ENCODE results near the gene TP53TG5. TPM values are rescaled to one million over a fixed set of nuclear protein-coding genes. Genes with fewer than 3 reads are reported as not detected.

TP53TG5 gene
- total and polyA plus RNA-seq, 10 of the 15 experiments (the other 5 are each of a cell fraction or from before 2014, with no cell fraction given), result 0.24 TPM; not detected in 9

- ChIA-PET POLR2A (interaction anchor here (0.6 to 1.4 kb wide), 2 partner anchors 9 to 30 kb away, joined by 3 to 4 read pairs; partner anchors contain the start of gene PIGT), SMC1A (ENCODE audit: uncharacterized antibody, unreplicated experiment) (interaction anchor here (0.6 to 1.6 kb wide), 5 partner anchors 12 to 44 kb away, joined by 3 to 4 read pairs (median 4); partner anchors contain the start of gene SYS1), RAD21 (ENCODE audit: unreplicated experiment) (interaction anchor here (1.2 to 2.7 kb wide), 2 partner anchors 30 to 39 kb away, joined by 3 to 8 read pairs; no protein-coding TSS in a partner anchor), CTCF (interaction anchor here (0.6 to 2.3 kb wide), 6 partner anchors 9 to 45 kb away, joined by 3 to 7 read pairs (median 5); partner anchors contain the start of gene SYS1)
- peaks cover 3 to 6% of the 10 kb centered on the region in 2 experiments; a peak in 3 of 4 replicates for H3K27me3 ChIP-seq (replicated peaks in 1 of 2; ENCODE audit: control insufficient read depth in 2 of 2, insufficient read depth in 2 of 2, low read length in 1 of 2)
- BruUV-seq (replicated peaks), result no TSS peak
- no peak for TF ChIP-seq NKRF (conservative IDR thresholded peaks at IDR 0.05)
- no peak for TF ChIP-seq TCF7 (IDR thresholded peaks at IDR 0.05; ENCODE audit: borderline replicate concordance)
- TF ChIP-seq GABPA (IDR thresholded peaks at IDR 0.05; ENCODE audit: low read depth), result no peak
- no peak overlapping the region for H3K4me2 ChIP-seq (ENCODE audit: control insufficient read depth, insufficient read depth)
- no peaks in the 10 kb centered on the region; the same call in 2 of the 3 replicates for H3K9me3 ChIP-seq (replicated peaks; ENCODE audit: control insufficient read depth, insufficient read depth, low read length)
- 0 out of 2 replicates have a peak, but pooled peaks cover 3% of the 10 kb centered on the region for H3K4me1 ChIP-seq (ENCODE audit: control insufficient read depth, insufficient read depth, low read length)
- no peak overlapping the region for H3K27ac ChIP-seq (ENCODE audit: control insufficient read depth, insufficient read depth)
- H3K4me3 ChIP-seq, result peak overlapping the region; percentile 41; the same call in 1 of the 2 replicates
- FAIRE-seq (no peak), ATAC-seq (no peak), DNase-seq (ENCODE audit: low read depth, low spot score) (no peak)
- no peaks in the 10 kb centered on the region for H4K20me1 ChIP-seq (ENCODE audit: control insufficient read depth, insufficient read depth)
- intact Hi-C loops (cut with micrococcal nuclease; ENCODE audit: unreplicated experiment), result no loop called here
- no peak overlapping the region for H3K9ac ChIP-seq (ENCODE audit: control insufficient read depth, insufficient read depth, low read length)
- in situ Hi-C loops (cut with MboI), result no loop called here
- WGBS (ENCODE audit: insufficient coverage, insufficient replicate concordance, low lambda C conversion rate, missing lambda C conversion rate), result 79% methylated on average over 13 of the region's 30 CpGs
- no peaks in the 10 kb centered on the region for H3K79me2 ChIP-seq (ENCODE audit: control insufficient read depth, insufficient read depth, low read length)
- H3K36me3 ChIP-seq (ENCODE audit: control insufficient read depth in 2 of 2, insufficient read depth in 2 of 2, low read length in 1 of 2), result no peaks in the 10 kb centered on the region; a peak in 1 of 4 replicates
- no peak overlapping the region for H2AFZ ChIP-seq (ENCODE audit: control insufficient read depth, low read depth, low read length)
Measured at GRCh38 chr20:45407067-45407745, 29.1 kb upstream of the TP53TG5 start.

Measured in GM12878 (cell line).